ENCODE data around the gene RELB.

The RELB gene

GRCh38 chr19:44973982-44974735 is 27.1 kb upstream of the RELB start:
- DNase-seq (ENCODE audit: low spot score) = no peak
- no peak overlapping the region for H3K27ac ChIP-seq (ENCODE audit: poor library complexity, severe bottlenecking)
- no peaks in the 10 kb centered on the region for H3K9me3 ChIP-seq (ENCODE audit: severe bottlenecking)
- ATAC-seq (ENCODE audit: low read depth) = no peak
- no peak overlapping the region for H3K4me3 ChIP-seq (ENCODE audit: severe bottlenecking)
- no peaks in the 10 kb centered on the region for H3K4me1 ChIP-seq (ENCODE audit: insufficient read depth, poor library complexity, severe bottlenecking)
- TF ChIP-seq, protein P1, sequence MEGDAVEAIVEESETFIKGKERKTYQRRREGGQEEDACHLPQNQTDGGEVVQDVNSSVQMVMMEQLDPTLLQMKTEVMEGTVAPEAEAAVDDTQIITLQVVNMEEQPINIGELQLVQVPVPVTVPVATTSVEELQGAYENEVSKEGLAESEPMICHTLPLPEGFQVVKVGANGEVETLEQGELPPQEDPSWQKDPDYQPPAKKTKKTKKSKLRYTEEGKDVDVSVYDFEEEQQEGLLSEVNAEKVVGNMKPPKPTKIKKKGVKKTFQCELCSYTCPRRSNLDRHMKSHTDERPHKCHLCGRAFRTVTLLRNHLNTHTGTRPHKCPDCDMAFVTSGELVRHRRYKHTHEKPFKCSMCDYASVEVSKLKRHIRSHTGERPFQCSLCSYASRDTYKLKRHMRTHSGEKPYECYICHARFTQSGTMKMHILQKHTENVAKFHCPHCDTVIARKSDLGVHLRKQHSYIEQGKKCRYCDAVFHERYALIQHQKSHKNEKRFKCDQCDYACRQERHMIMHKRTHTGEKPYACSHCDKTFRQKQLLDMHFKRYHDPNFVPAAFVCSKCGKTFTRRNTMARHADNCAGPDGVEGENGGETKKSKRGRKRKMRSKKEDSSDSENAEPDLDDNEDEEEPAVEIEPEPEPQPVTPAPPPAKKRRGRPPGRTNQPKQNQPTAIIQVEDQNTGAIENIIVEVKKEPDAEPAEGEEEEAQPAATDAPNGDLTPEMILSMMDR (IDR thresholded peaks at IDR 0.05; ENCODE audit: poor library complexity, severe bottlenecking) = no peak
- peaks cover 54% of the 10 kb centered on the region for H3K36me3 ChIP-seq (ENCODE audit: low read depth)
- H3K27me3 ChIP-seq (ENCODE audit: insufficient read depth, poor library complexity, severe bottlenecking) = no peaks in the 10 kb centered on the region

DNA sequence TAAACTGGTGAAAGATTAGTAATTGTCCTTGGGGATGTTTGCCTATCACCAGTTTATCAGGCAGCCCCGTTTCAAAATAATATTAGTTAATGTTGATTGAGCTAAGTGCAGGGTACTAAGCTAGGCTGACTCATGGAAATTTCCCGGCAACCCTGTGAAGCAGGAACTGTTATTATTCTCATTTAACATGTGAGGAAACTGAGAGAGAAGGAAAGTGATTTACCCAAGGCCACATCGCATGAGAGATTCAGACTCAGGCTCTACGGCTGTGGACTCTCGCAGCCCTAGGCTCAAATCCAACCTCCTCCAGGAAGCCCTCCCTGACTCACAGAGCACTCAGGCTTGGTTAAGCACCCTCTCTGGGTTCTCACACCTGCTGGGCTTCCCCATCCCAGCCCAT is 26.4 kb upstream of the RELB start:
- Histone ChIP-seq H3K36me3 (ENCODE audit: low read depth) (peaks cover 57% of the 10 kb centered on the region), H3K4me3 (ENCODE audit: severe bottlenecking) (no peak overlapping the region), H3K27me3 (ENCODE audit: insufficient read depth, poor library complexity, severe bottlenecking) (no peaks in the 10 kb centered on the region), H3K4me1 (ENCODE audit: insufficient read depth, poor library complexity, severe bottlenecking) (no peaks in the 10 kb centered on the region), H3K27ac (ENCODE audit: poor library complexity, severe bottlenecking) (no peak overlapping the region), H3K9me3 (ENCODE audit: severe bottlenecking) (no peaks in the 10 kb centered on the region)
- TF ChIP-seq, protein P1 (IDR thresholded peaks at IDR 0.05; ENCODE audit: poor library complexity, severe bottlenecking) = no peak
- DNase-seq (ENCODE audit: low spot score) (no peak), ATAC-seq (ENCODE audit: low read depth) (no peak)

DNA sequence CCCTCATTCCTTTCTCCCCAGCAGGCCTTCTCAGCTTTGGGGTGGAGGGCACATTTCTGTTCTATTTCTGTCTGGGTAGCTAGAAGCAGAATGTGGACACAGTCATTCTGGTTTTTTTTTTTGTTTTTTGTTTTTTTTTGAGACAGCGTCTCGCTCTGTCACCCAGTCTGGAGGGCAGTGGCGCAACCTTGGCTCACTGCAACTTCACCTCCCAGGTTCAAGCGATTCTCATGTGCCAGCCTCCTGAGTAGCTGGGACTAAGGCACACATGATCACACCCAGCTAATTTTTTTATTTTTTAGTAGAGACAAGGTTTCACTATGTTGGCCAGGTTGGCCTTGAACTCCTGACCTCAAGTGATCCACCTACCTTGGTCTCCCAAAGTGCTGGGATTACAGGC is 25.8 kb upstream of the RELB start:
- ATAC-seq (ENCODE audit: low read depth) = no peak
- H3K36me3 ChIP-seq (ENCODE audit: low read depth) = peaks cover 59% of the 10 kb centered on the region

GRCh38 chr19:44984005-44984404 is 17.3 kb upstream of the RELB start:
- Histone ChIP-seq H3K9me3 (ENCODE audit: severe bottlenecking) (no peaks in the 10 kb centered on the region), H3K27me3 (ENCODE audit: insufficient read depth, poor library complexity, severe bottlenecking) (no peaks in the 10 kb centered on the region), H3K4me1 (ENCODE audit: insufficient read depth, poor library complexity, severe bottlenecking) (no peaks in the 10 kb centered on the region), H3K4me3 (ENCODE audit: severe bottlenecking) (no peak overlapping the region), H3K27ac (ENCODE audit: poor library complexity, severe bottlenecking) (no peak overlapping the region), H3K36me3 (ENCODE audit: low read depth) (peaks cover 19% of the 10 kb centered on the region)
- TF ChIP-seq, protein P1 (IDR thresholded peaks at IDR 0.05; ENCODE audit: poor library complexity, severe bottlenecking) = no peak
- DNase-seq (ENCODE audit: low spot score) (no peak), ATAC-seq (ENCODE audit: low read depth) (no peak)

More for the DNA sequence above, 25.8 kb upstream of the RELB start:
- Histone ChIP-seq H3K9me3 (ENCODE audit: severe bottlenecking) (no peaks in the 10 kb centered on the region), H3K4me1 (ENCODE audit: insufficient read depth, poor library complexity, severe bottlenecking) (no peaks in the 10 kb centered on the region), H3K27me3 (ENCODE audit: insufficient read depth, poor library complexity, severe bottlenecking) (no peaks in the 10 kb centered on the region), H3K4me3 (ENCODE audit: severe bottlenecking) (no peak overlapping the region), H3K27ac (ENCODE audit: poor library complexity, severe bottlenecking) (no peak overlapping the region)
- DNase-seq (ENCODE audit: low spot score) = no peak
- TF ChIP-seq, protein P1 (IDR thresholded peaks at IDR 0.05; ENCODE audit: poor library complexity, severe bottlenecking) = no peak

DNA sequence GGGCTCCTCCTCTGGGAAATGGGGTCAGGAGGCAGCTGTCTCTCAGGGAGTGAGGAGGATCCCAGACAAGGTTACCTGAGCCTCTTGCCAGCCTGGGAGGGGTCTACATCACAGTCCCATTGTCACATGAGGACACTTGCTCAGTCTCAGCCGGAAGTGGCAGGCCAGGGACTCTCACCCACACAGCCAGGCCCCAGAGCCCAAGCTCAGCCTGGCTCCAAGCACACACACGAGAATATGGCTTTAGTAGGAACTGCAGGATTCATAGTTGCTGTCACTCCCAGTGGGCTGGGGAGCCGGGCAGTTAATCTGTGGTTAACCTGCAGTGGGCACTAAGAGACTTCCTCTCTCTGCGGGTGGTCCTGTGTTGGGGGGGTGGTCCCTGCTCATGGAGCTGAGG is 15.8 kb upstream of the RELB start:
- TF ChIP-seq, protein P1 (IDR thresholded peaks at IDR 0.05; ENCODE audit: poor library complexity, severe bottlenecking) = no peak
- DNase-seq (ENCODE audit: low spot score) (no peak), ATAC-seq (ENCODE audit: low read depth) (no peak)
- H3K27me3 ChIP-seq (ENCODE audit: insufficient read depth, poor library complexity, severe bottlenecking) = no peaks in the 10 kb centered on the region
- peaks cover 11% of the 10 kb centered on the region for H3K36me3 ChIP-seq (ENCODE audit: low read depth)
- no peaks in the 10 kb centered on the region for H3K4me1 ChIP-seq (ENCODE audit: insufficient read depth, poor library complexity, severe bottlenecking)
- no peak overlapping the region for H3K27ac ChIP-seq (ENCODE audit: poor library complexity, severe bottlenecking)
- no peak overlapping the region for H3K4me3 ChIP-seq (ENCODE audit: severe bottlenecking)
- no peaks in the 10 kb centered on the region for H3K9me3 ChIP-seq (ENCODE audit: severe bottlenecking)

Measured in RWPE2 (cell line).